Measurements from ENCODE around the gene NPR3. TPM values are rescaled to one million over a fixed set of nuclear protein-coding genes. Genes with fewer than 3 reads are reported as not detected.

NPR3 gene
- total RNA-seq, 4 donors from 2014 or later = 2.4 to 18.8 (median 10.9) TPM

DNA sequence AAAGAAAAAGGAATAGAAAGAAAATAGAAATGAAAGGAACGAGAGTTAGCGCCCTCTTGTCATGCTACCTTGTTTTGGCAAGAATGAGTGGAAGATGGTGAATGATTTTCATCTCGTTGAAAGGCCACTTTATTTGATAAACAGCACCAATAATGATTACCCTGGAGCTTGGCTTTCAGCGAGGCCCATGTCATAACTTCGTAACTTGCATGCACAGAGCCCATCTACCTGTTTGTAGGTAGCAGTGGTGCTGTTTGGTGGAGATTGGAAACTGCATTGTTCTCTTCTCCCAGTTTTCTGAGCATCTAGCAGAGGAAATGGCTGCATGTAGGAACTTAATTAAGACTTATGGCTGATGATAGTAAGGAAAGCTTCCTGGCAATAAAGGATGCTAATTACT, 59.3 kb downstream of the NPR3 start:
- no peak for DNase-seq (ENCODE audit: low spot score in 2 of 2)
- 92 to 93% methylated on average over 5 of the region's 5 CpGs for WGBS, 2 donors
- intact Hi-C loops (cut with DNase I; ENCODE audit: low total_unique reads) = no loop called here
- TF ChIP-seq CTCF (IDR thresholded peaks at IDR 0.05) = no peak
- TF ChIP-seq POLR2A (IDR thresholded peaks at IDR 0.05) = no peak
- no peak overlapping the region for H3K4me3 ChIP-seq (ENCODE audit: low read depth, poor library complexity, severe bottlenecking)

DNA sequence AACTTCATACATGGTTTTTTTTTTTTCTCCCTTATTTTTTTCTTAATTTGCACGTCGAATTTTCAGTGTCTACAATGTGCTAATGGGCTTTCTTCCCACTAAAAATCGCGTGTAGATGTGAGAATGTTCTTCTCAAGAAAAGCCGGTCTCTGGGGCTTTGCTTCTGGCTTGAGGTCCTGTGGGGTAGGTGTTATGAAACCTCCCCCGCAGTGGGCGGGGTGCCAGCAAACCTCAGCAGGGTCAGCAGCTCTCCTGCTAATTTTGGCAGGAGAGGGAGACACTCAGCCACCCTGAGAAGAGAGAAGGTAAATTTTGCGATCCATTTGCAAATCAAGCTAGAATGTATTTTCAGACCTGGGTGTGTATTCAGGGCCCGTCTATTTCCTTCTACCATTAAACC, 59.9 kb downstream of the NPR3 start:
- no peak for DNase-seq (ENCODE audit: low spot score in 2 of 2)
- 86% methylated on average over 9 of the region's 9 CpGs for WGBS, 2 donors
- TF ChIP-seq POLR2A (IDR thresholded peaks at IDR 0.05) (no peak), CTCF (IDR thresholded peaks at IDR 0.05) (no peak)
- intact Hi-C loops (cut with DNase I; ENCODE audit: low total_unique reads) = no loop called here
- no peak overlapping the region for H3K4me3 ChIP-seq (ENCODE audit: low read depth, poor library complexity, severe bottlenecking)

GRCh38 chr5:32773944-32774343, 62.8 kb downstream of the NPR3 start:
- no peak overlapping the region for H3K4me3 ChIP-seq (ENCODE audit: low read depth, poor library complexity, severe bottlenecking)
- intact Hi-C loops (cut with DNase I; ENCODE audit: low total_unique reads) = no loop called here
- DNase-seq (ENCODE audit: low spot score in 2 of 2) = no peak
- 85 to 91% methylated on average over 1 of the region's 1 CpG for WGBS, 2 donors
- TF ChIP-seq CTCF (IDR thresholded peaks at IDR 0.05) = no peak
- no peak for TF ChIP-seq POLR2A (IDR thresholded peaks at IDR 0.05)

GRCh38 chr5:32776200-32776599, 65.1 kb downstream of the NPR3 start:
- intact Hi-C loops (cut with DNase I; ENCODE audit: low total_unique reads) = no loop called here
- no peak overlapping the region for H3K4me3 ChIP-seq (ENCODE audit: low read depth, poor library complexity, severe bottlenecking)
- DNase-seq (ENCODE audit: low spot score in 2 of 2) = no peak
- TF ChIP-seq CTCF (IDR thresholded peaks at IDR 0.05) = no peak

- no peak overlapping the region for H3K4me3 ChIP-seq (ENCODE audit: low read depth, poor library complexity, severe bottlenecking)
- no peak for TF ChIP-seq CTCF (IDR thresholded peaks at IDR 0.05)
- no peak for TF ChIP-seq POLR2A (IDR thresholded peaks at IDR 0.05)
- no peak for DNase-seq (ENCODE audit: low spot score in 2 of 2)
- WGBS, 2 donors = 93 to 95% methylated on average over 2 of the region's 2 CpGs
- intact Hi-C loops (cut with DNase I; ENCODE audit: low total_unique reads) = no loop called here
Observed at GRCh38 chr5:32777222-32777621, 66.1 kb downstream of the NPR3 start.

GRCh38 chr5:32777733-32778132, 66.6 kb downstream of the NPR3 start:
- no peak for DNase-seq (ENCODE audit: low spot score in 2 of 2)
- intact Hi-C loops (cut with DNase I; ENCODE audit: low total_unique reads) = no loop called here
- TF ChIP-seq CTCF (IDR thresholded peaks at IDR 0.05) = no peak
- no peak for TF ChIP-seq POLR2A (IDR thresholded peaks at IDR 0.05)
- no peak overlapping the region for H3K4me3 ChIP-seq (ENCODE audit: low read depth, poor library complexity, severe bottlenecking)
- WGBS, 2 donors = 93 to 95% methylated on average over 2 of the region's 2 CpGs
